HK-2 (cell line): ENCODE data around the gene ALCAM.
"Not testable (repeated sequence)": the region's sequence is repeated elsewhere in the genome, so short reads cannot be mapped to it uniquely, and the experiment has no call there.

Source experiments
- DNase-seq: peaks from one replicate; pipeline ENCODE4 v3.0.0-alpha.2; 2018; ENCODE audit not compliant: unreplicated experiment

The ALCAM gene

GRCh38 chr3:105594219-105594618 lies 227.5 kb downstream of the ALCAM start:
- no peak for DNase-seq

- peak; percentile 51 for DNase-seq
These were observed 231.5 kb downstream of the ALCAM start for GRCh38 chr3:105598042-105598796.

GRCh38 chr3:105599350-105599749 lies 232.6 kb downstream of the ALCAM start:
- DNase-seq: no peak

GRCh38 chr3:105601756-105602155 lies 235.0 kb downstream of the ALCAM start:
- not testable (repeated sequence) for DNase-seq

- not testable (repeated sequence) for DNase-seq
These were observed 235.6 kb downstream of the ALCAM start for GRCh38 chr3:105602286-105602685.

- not testable (repeated sequence) for DNase-seq
These were observed 236.8 kb downstream of the ALCAM start for GRCh38 chr3:105603516-105603915.

GRCh38 chr3:105606016-105606415 lies 239.3 kb downstream of the ALCAM start:
- DNase-seq: no peak

GRCh38 chr3:105608623-105609022 lies 241.9 kb downstream of the ALCAM start:
- DNase-seq: no peak

GRCh38 chr3:105610473-105610872 lies 243.8 kb downstream of the ALCAM start:
- DNase-seq: no peak

GRCh38 chr3:105611304-105612192 lies 244.8 kb downstream of the ALCAM start:
- no peak for DNase-seq

GRCh38 chr3:105613120-105613519 lies 246.4 kb downstream of the ALCAM start:
- DNase-seq: no peak

- no peak for DNase-seq
These were observed 247.8 kb downstream of the ALCAM start for GRCh38 chr3:105614288-105615030.

- DNase-seq: no peak
These were observed 249.1 kb downstream of the ALCAM start for GRCh38 chr3:105615814-105616213.

GRCh38 chr3:105616374-105617121 lies 249.8 kb downstream of the ALCAM start:
- no peak for DNase-seq

- no peak for DNase-seq
These were observed 251.8 kb downstream of the ALCAM start for GRCh38 chr3:105618556-105618955.

GRCh38 chr3:105619651-105620050 lies 252.9 kb downstream of the ALCAM start:
- DNase-seq: no peak

GRCh38 chr3:105620236-105620635 lies 253.5 kb downstream of the ALCAM start:
- DNase-seq: no peak

- no peak for DNase-seq
These were observed 255.5 kb downstream of the ALCAM start for GRCh38 chr3:105622169-105622568.
